Breast epithelium (tissue), 4 donors: ENCODE data around the gene TPM4. TPM values are rescaled to one million over a fixed set of nuclear protein-coding genes. Genes with fewer than 3 reads are reported as not detected.

Source experiments
- DNase-seq, 2 donors: peaks; one replicate each; pipeline ENCODE4 v3.0.0-alpha.2; 2019; ENCODE audit warnings: low spot score in 2 of 2
- H3K27ac ChIP-seq, 2 donors: fragments of 200-600 bp; sonication (generic) in 1 of 2; one replicate each; pipeline ENCODE4 v1.5.1; 2016 to 2019; ENCODE audit warnings: mild to moderate bottlenecking in 1 of 2
- H3K27me3 ChIP-seq, 2 donors: fragments of 200-600 bp; sonication (generic) in 1 of 2; one replicate each; pipeline versions ENCODE4 v1.5.1 to v1.6.0; 2017 to 2019; ENCODE audit warnings: control low read depth in 1 of 2, mild to moderate bottlenecking in 1 of 2
- H3K36me3 ChIP-seq: fragments of 200-600 bp; one replicate; pipeline ENCODE4 v1.5.1; 2019
- H3K4me1 ChIP-seq, 2 donors: fragments of 200-600 bp; sonication (generic); one replicate each; pipeline ENCODE4 v1.5.1; 2016 to 2019; ENCODE audit warnings: control low read depth in 1 of 2
- H3K4me3 ChIP-seq, 3 donors: fragments of 200-600 bp; sonication (generic); 1 replicate in 2 of 3; 2 replicates in 1 of 3; pipeline ENCODE4 v1.5.1; 2016 to 2019; ENCODE audit warnings: mild to moderate bottlenecking in 3 of 3, moderate library complexity in 2 of 3
- H3K9me3 ChIP-seq, 2 donors: fragments of 200-600 bp; sonication (generic) in 1 of 2; one replicate each; pipeline ENCODE4 v1.5.1; 2016 to 2019; ENCODE audit warnings: control low read depth in 1 of 2
- POLR2A ChIP-seq: fragments of 450-650 bp; IDR thresholded peaks from one replicate; pipeline ENCODE4 v1.6.1; 2016; ENCODE audit warnings: antibody characterized with exemption, mild to moderate bottlenecking, moderate library complexity
- POLR2AphosphoS5 ChIP-seq, 3 donors: sonication (generic); formaldehyde crosslinking; IDR thresholded peaks; one replicate each; pipeline ENCODE4 v1.6.1; 2017; ENCODE audit warnings: antibody characterized with exemption in 3 of 3
- intact Hi-C: fragments of 100-400 bp; cut with DNase I; formaldehyde crosslinking; loops from one replicate; pipeline ENCODE4 v1.15.1; 2023; ENCODE audit warnings: low total_unique reads
- total RNA-seq, 3 donors: library from RNA; depleted of rRNA; stranded (reverse); fragments of >200 nt; gene quantifications; one replicate each; pipeline ENCODE4 v1.1.0, GENCODE V29; 2016
- TF ChIP-seq, protein P1 (sequence below), 3 donors: fragments of 450-650 bp; IDR thresholded peaks; one replicate each; pipeline ENCODE4 v1.5.1; 2016 to 2017; ENCODE audit warnings: antibody characterized with exemption in 3 of 3, mild to moderate bottlenecking in 3 of 3, moderate library complexity in 3 of 3

Gene TPM4
- total RNA-seq, 3 donors from 2014 or later, result 257 to 652 (median 430) TPM

DNA sequence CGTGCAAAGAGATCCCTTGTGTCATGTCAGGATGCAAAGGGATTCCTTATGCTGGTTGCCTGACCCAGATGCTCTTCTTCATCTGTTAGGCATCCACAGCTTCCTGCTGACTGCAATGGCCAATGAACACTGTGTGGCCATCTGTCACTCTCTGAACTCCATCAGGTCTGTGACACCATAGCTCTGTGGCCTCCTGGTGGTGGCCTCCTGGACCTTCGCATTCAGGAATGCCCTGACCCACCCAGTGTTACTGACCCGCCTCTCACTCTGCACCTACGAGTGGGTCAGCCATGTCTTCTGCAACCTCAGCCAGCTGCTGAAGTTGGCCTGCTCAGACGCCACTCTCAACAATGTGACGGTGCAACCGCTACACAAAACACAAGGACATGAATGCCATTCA lies 23.9 kb upstream of the TPM4 start:
- Histone ChIP-seq H3K9me3 (no peaks in the 10 kb centered on the region), H3K36me3 (no peaks in the 10 kb centered on the region), H3K27me3 (no peaks in the 10 kb centered on the region), H3K4me3 (no peak overlapping the region), H3K4me1 (no peaks in the 10 kb centered on the region), H3K27ac (no peak overlapping the region)
- TF ChIP-seq POLR2AphosphoS5 (IDR thresholded peaks at IDR 0.05), result no peak
- intact Hi-C loops, result loop anchor here (5.0 kb wide), 1 partner anchor 185 kb away; no protein-coding TSS in a partner anchor
- no peak for DNase-seq

DNA sequence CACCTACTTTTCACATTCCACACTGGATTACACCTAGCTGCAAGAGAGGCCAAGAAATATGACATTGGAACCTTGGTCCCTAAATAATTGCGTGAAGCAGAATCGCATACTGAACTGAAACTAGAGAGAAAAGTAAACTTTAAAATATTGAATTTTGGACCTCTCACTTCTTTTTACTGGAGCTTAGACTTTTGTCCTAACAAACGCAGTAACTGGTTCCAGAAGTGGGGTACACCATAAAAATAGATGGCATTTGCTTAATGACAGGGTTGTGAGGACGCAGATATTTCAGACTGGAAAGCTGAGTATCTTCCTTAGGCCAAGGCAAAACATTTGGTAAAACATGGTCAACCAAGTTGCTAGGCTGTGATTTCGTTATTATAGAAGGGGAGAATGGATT lies 19.2 kb upstream of the TPM4 start:
- Histone ChIP-seq H3K4me1 (no peaks in the 10 kb centered on the region), H3K27me3 (no peaks in the 10 kb centered on the region), H3K9me3 (peaks cover 0 to 6% of the 10 kb centered on the region in 2 donors), H3K27ac (no peak overlapping the region), H3K36me3 (no peaks in the 10 kb centered on the region), H3K4me3 (no peak overlapping the region)
- no peak for DNase-seq
- intact Hi-C loops, result no loop called here
- TF ChIP-seq, protein P1, sequence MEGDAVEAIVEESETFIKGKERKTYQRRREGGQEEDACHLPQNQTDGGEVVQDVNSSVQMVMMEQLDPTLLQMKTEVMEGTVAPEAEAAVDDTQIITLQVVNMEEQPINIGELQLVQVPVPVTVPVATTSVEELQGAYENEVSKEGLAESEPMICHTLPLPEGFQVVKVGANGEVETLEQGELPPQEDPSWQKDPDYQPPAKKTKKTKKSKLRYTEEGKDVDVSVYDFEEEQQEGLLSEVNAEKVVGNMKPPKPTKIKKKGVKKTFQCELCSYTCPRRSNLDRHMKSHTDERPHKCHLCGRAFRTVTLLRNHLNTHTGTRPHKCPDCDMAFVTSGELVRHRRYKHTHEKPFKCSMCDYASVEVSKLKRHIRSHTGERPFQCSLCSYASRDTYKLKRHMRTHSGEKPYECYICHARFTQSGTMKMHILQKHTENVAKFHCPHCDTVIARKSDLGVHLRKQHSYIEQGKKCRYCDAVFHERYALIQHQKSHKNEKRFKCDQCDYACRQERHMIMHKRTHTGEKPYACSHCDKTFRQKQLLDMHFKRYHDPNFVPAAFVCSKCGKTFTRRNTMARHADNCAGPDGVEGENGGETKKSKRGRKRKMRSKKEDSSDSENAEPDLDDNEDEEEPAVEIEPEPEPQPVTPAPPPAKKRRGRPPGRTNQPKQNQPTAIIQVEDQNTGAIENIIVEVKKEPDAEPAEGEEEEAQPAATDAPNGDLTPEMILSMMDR (IDR thresholded peaks at IDR 0.05), result no peak
- TF ChIP-seq POLR2A, result no peak
- no peak for TF ChIP-seq POLR2AphosphoS5 (IDR thresholded peaks at IDR 0.05)

DNA sequence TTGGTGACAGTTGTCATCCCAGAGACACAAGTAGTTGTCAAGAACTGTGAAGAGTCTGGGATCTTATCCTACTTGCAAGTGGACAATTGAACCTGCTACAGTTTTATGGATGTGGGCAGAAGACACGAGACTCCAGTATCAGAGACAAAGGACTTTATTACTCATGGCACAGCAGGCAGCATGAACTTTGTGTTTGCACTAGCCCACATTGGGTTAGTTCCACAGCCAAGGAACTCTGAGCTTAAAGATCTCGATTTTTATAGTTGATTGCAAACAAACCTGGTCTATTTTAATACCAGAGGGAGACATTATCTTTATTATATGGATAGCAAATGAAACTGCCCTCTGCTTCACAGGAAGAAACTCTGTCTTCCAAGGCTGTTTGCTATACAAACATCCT lies 16.0 kb upstream of the TPM4 start:
- TF ChIP-seq POLR2AphosphoS5 (IDR thresholded peaks at IDR 0.05) (no peak), POLR2A (no peak)
- TF ChIP-seq, protein P1 (IDR thresholded peaks at IDR 0.05), result no peak
- Histone ChIP-seq H3K4me1 (no peaks in the 10 kb centered on the region), H3K36me3 (no peaks in the 10 kb centered on the region), H3K27me3 (no peaks in the 10 kb centered on the region), H3K27ac (no peak overlapping the region), H3K4me3 (no peak overlapping the region), H3K9me3 (peaks cover 0 to 6% of the 10 kb centered on the region in 2 donors)
- intact Hi-C loops, result no loop called here
- DNase-seq, result no peak

DNA sequence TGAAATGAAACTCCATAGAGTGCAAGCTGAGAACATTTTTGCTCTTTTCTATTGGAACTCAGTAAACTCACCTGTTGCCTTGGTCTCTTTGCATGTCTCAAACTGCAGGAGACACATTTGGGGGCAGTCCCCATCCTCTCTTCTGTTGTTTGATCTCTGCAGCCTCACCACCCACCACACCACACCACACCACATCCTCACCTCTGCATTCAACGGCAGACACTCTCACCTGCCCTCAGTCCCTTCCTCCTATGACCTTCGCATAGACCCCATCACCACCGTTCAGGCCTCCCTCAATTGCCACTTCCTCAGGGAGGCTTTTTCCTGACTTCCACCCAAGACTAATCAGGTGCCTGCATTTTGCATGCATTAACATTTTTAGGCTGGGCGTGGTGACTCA lies 14.4 kb upstream of the TPM4 start:
- TF ChIP-seq, protein P1 (IDR thresholded peaks at IDR 0.05), result no peak
- TF ChIP-seq POLR2A (no peak), POLR2AphosphoS5 (IDR thresholded peaks at IDR 0.05) (no peak)
- intact Hi-C loops, result no loop called here
- peaks cover 0 to 6% of the 10 kb centered on the region in 2 donors for H3K9me3 ChIP-seq

DNA sequence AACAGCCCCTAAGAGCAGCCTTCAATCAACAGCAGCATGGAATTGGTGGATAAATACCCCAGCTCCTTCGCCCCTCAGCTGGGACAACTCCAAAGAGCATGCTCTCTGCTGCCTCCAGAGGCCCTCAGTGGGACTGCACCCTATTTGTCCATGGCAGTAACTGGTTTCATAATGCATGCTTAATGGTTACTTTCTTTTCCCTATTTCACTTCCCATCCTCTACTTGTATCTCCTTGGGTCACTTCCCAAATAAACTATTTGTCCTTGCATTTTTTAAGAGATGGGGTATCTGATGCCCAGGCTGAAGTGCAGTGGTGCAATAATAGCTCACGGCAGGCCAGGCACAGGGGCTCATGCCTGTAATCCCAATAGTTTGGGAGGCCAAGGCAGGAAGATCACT lies 13.5 kb upstream of the TPM4 start:
- intact Hi-C loops, result no loop called here
- no peak overlapping the region for H3K27ac ChIP-seq
- no peak for DNase-seq

More for the DNA sequence above, 14.4 kb upstream of the TPM4 start:
- Histone ChIP-seq H3K4me1 (peaks cover 0 to 3% of the 10 kb centered on the region in 2 donors), H3K4me3 (no peak overlapping the region), H3K27me3 (no peaks in the 10 kb centered on the region), H3K36me3 (no peaks in the 10 kb centered on the region), H3K27ac (no peak overlapping the region)
- DNase-seq, result no peak

More for the DNA sequence above, 13.5 kb upstream of the TPM4 start:
- Histone ChIP-seq H3K9me3 (peaks cover 0 to 6% of the 10 kb centered on the region in 2 donors), H3K36me3 (no peaks in the 10 kb centered on the region), H3K27me3 (no peaks in the 10 kb centered on the region), H3K4me1 (peaks cover 0 to 5% of the 10 kb centered on the region in 2 donors), H3K4me3 (no peak overlapping the region)
- TF ChIP-seq, protein P1 (IDR thresholded peaks at IDR 0.05), result peak; percentile 59 to 67 (median 66)
- no peak for TF ChIP-seq POLR2A
